MCF 10A (cell line): ENCODE measurements around the gene ACTL6B. TPM values are rescaled to one million over a fixed set of nuclear protein-coding genes. Genes with fewer than 3 reads are reported as not detected.

Experiments
- BruUV-seq: library from RNA; stranded (reverse); fragments of 400-500 nt; replicated peaks from 2 replicates; lab custom pipeline; 2021; lab: Mats Ljungman, UMichigan
- CTCF ChIA-PET: fragments of 300-600 bp; sonication (Branson Sonifier 250); formaldehyde crosslinking; extraction: SDS; loops from one replicate; lab custom pipeline; 2021; ENCODE audit warnings: antibody characterized with exemption, inconsistent platforms; lab: Yijun Ruan, JAX
- POLR2A ChIA-PET: fragments of 300-600, 350-650 bp; sonication (Branson Sonifier 250); formaldehyde crosslinking; extraction: SDS; loops from one replicate; lab custom pipeline; 2020; ENCODE audit warnings: antibody characterized with exemption, inconsistent platforms; lab: Yijun Ruan, JAX
- DNase-seq: peaks from one replicate; pipeline ENCODE4 v3.0.0-alpha.2; 2018; ENCODE audit not compliant: unreplicated experiment
- H3K27ac Mint-ChIP-seq: one replicate; pipeline ENCODE4 v1.8.0; 2022; ENCODE audit warnings: mild to moderate bottlenecking, low read depth, mixed read lengths; ENCODE audit not compliant: unreplicated experiment
- H3K27me3 Mint-ChIP-seq: one replicate; pipeline ENCODE4 v1.8.0; 2022; ENCODE audit warnings: mixed read lengths; ENCODE audit not compliant: insufficient read depth, unreplicated experiment
- H3K36me3 Mint-ChIP-seq: one replicate; pipeline ENCODE4 v1.8.0; 2022; ENCODE audit warnings: mild to moderate bottlenecking, moderate library complexity, mixed read lengths; ENCODE audit not compliant: insufficient read depth, unreplicated experiment
- H3K4me1 Mint-ChIP-seq: one replicate; pipeline ENCODE4 v1.8.0; 2022; ENCODE audit warnings: mixed read lengths; ENCODE audit not compliant: insufficient read depth, unreplicated experiment
- H3K4me3 Mint-ChIP-seq: one replicate; pipeline ENCODE4 v1.8.0; 2022; ENCODE audit warnings: mild to moderate bottlenecking, moderate library complexity, mixed read lengths; ENCODE audit not compliant: unreplicated experiment
- H3K9me3 Mint-ChIP-seq: one replicate; pipeline ENCODE4 v1.8.0; 2022; ENCODE audit warnings: mixed read lengths; ENCODE audit not compliant: unreplicated experiment
- intact Hi-C: fragments of 100-400 bp; cut with micrococcal nuclease; formaldehyde crosslinking; loops from 2 replicates; pipeline ENCODE4 v1.14.1; 2022
- total RNA-seq: library from RNA; stranded (reverse); gene quantifications from 2 replicates; pipeline ENCODE4 v1.2.3, GENCODE V29; 2022
- TF ChIP-seq, protein P1 (sequence below): fragments of 200-600 bp; IDR thresholded peaks from one replicate; pipeline ENCODE4 v1.8.0; 2022; ENCODE audit warnings: antibody characterized with exemption, mild to moderate bottlenecking; ENCODE audit not compliant: unreplicated experiment

ACTL6B gene
- total RNA-seq, 1 experiment from 2014 or later, result not detected

DNA sequence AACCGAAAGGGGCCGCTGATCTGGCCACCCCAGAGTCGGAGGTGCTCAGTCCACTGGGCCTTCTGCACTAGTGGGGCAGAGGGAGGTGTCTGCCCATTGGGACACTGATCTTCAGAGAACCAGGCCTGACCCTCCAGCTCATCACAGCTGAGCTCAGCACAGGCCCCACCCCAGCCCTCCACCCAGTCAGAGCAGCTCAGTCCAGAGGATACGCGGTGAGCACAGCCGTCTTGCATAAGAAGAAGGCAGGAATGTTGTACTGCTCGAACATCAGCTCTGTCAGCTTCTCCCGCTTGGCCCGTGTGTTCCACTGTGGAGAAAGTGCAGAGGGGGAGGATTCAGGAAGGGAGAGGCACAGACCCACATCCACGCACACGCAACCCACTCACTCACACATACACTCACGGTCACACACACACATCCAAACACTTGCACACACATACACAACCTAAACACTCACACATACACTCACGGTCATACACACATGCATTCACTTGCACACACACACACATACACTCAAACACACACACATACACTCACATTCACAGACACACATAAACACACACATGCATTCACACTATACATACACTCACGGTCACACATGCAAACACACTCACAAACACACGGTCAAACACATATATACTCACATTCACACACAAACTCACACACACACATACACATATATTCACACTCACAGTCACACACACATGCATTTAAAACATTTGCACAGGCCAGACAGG lies 6.3 kb downstream of the ACTL6B start:
- H3K4me1 Mint-ChIP-seq, result no peaks in the 10 kb centered on the region
- H3K27me3 Mint-ChIP-seq, result peaks cover 25% of the 10 kb centered on the region
- DNase-seq, result no peak
- H3K27ac Mint-ChIP-seq, result no peak overlapping the region
- no peaks in the 10 kb centered on the region for H3K36me3 Mint-ChIP-seq
- TF ChIP-seq, protein P1, sequence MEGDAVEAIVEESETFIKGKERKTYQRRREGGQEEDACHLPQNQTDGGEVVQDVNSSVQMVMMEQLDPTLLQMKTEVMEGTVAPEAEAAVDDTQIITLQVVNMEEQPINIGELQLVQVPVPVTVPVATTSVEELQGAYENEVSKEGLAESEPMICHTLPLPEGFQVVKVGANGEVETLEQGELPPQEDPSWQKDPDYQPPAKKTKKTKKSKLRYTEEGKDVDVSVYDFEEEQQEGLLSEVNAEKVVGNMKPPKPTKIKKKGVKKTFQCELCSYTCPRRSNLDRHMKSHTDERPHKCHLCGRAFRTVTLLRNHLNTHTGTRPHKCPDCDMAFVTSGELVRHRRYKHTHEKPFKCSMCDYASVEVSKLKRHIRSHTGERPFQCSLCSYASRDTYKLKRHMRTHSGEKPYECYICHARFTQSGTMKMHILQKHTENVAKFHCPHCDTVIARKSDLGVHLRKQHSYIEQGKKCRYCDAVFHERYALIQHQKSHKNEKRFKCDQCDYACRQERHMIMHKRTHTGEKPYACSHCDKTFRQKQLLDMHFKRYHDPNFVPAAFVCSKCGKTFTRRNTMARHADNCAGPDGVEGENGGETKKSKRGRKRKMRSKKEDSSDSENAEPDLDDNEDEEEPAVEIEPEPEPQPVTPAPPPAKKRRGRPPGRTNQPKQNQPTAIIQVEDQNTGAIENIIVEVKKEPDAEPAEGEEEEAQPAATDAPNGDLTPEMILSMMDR, result no peak
- no peaks in the 10 kb centered on the region for H3K9me3 Mint-ChIP-seq
- H3K4me3 Mint-ChIP-seq, result no peak overlapping the region
- ChIA-PET CTCF (interaction anchor here (0.8 kb wide), 1 partner anchor 1280 kb away, joined by 3 read pairs; no protein-coding TSS in a partner anchor), POLR2A (interaction anchor here (1.4 kb wide), 1 partner anchor 38 kb away, joined by 5 read pairs; the partner anchor contains the start of gene MOSPD3)
- intact Hi-C loops, result no loop called here
- BruUV-seq, result no TSS peak

DNA sequence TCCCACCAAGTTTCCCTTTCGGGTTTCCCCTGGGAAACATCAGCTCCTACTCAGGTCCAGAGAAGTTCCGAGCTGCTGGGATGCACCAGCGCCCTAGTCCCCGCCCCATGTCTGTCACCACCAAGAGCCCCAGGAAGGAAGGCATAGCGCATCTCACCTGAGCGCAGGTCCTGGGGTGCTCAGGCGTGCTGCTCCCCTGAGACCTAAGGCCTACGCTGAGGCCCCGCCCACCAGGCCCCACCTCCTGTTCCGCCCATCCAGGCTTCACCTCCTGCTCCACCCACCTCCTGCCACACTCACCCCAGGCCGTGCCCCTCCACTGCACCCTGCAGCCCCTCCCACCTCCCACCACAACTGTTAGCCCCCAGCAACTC lies 13.7 kb downstream of the ACTL6B start:
- POLR2A ChIA-PET, result no interaction called here
- CTCF ChIA-PET, result interaction anchor here (0.5 kb wide), 1 partner anchor 174 kb away, joined by 4 read pairs; no protein-coding TSS in a partner anchor
- H3K4me1 Mint-ChIP-seq, result no peaks in the 10 kb centered on the region
- peaks cover 19% of the 10 kb centered on the region for H3K27me3 Mint-ChIP-seq
- TF ChIP-seq, protein P1, result no peak
- no peak for DNase-seq
- no peaks in the 10 kb centered on the region for H3K36me3 Mint-ChIP-seq
- H3K9me3 Mint-ChIP-seq, result no peaks in the 10 kb centered on the region
- no peak overlapping the region for H3K4me3 Mint-ChIP-seq
- intact Hi-C loops, result no loop called here
- no peak overlapping the region for H3K27ac Mint-ChIP-seq
- BruUV-seq, result no TSS peak

DNA sequence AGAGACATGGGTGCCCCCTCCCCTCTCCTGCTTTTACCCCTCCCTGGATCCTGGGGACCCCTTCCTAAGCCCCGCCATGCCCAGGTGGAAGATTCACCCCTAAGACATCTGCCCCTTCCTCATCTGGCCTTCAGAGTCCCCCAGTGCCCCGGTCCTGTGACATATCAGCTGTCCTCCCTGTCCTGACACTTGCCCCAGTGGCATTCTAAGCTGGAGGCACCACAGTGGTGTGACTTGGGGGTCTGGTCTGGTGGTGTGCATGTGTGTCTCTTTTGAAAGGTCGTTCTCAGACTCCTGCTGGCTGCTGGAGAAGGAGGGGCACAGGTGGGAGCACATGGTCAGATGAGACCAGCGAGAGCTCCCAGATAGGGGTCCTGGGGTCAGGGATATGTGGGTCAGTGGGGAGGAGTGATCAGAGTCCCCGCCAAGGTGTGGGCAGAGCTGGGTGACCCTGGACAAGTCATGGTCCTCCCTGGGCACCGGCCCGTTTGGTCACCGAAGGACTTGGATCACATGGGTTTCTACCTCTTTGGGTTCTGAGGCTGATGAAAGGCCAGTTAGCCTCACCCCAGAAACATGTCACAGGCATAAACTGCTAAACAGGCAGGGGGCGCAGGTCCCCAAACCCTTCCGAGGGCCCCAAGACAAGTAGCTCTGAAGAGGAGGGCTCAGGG lies 14.3 kb downstream of the ACTL6B start:
- H3K4me1 Mint-ChIP-seq, result no peaks in the 10 kb centered on the region
- H3K27ac Mint-ChIP-seq, result no peak overlapping the region
- H3K27me3 Mint-ChIP-seq, result peaks cover 21% of the 10 kb centered on the region
- H3K36me3 Mint-ChIP-seq, result no peaks in the 10 kb centered on the region
- BruUV-seq, result no TSS peak
- ChIA-PET CTCF (interaction anchor here (0.5 kb wide), 2 partner anchors 143 to 173 kb away, joined by 3 to 4 read pairs; no protein-coding TSS in a partner anchor), POLR2A (no interaction called here)
- H3K4me3 Mint-ChIP-seq, result no peak overlapping the region
- DNase-seq, result no peak
- intact Hi-C loops, result no loop called here
- TF ChIP-seq, protein P1, result no peak
- no peaks in the 10 kb centered on the region for H3K9me3 Mint-ChIP-seq

DNA sequence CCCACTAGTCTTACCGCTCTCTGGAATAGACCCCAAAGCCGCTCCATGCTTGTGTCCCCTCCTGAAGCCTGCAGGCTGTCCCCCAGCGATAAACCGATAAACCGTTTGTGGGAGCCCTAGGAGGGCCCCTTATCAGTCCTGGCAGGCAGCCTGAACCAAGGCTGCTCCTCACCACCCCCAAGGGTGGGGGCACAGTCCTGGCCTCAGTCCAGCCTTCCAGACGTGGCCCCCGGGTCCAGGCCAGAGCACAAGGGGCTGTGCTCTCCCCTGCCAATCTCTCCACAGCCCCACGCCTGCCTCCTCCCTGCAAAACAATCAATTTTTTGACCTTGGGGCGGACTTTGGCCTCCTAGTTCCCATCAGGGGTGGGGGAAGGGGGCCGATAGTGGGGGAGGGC lies 14.8 kb downstream of the ACTL6B start, which contains the start of gene TFR2:
Gene TFR2, minus strand, starts transcription at position 90 of the 397 bp plus-strand sequence. Its CDS starts 43 bp downstream, at position 47.
- ChIA-PET POLR2A (no interaction called here), CTCF (interaction anchor here (0.5 kb wide), 1 partner anchor 143 kb away, joined by 3 read pairs; no protein-coding TSS in a partner anchor)
- H3K27ac Mint-ChIP-seq, result no peak within 1 kb of the TSS
- BruUV-seq, result no TSS peak
- H3K9me3 Mint-ChIP-seq, result no peaks in the 10 kb centered on the region
- no peaks in the 10 kb centered on the region for H3K4me1 Mint-ChIP-seq
- peaks cover 5% of the 10 kb centered on the region for H3K36me3 Mint-ChIP-seq
- TF ChIP-seq, protein P1, result no peak
- no peak for DNase-seq
- intact Hi-C loops, result no loop called here
- no peak within 1 kb of the TSS for H3K4me3 Mint-ChIP-seq
- H3K27me3 Mint-ChIP-seq, result peaks cover 25% of the 10 kb centered on the region
